HG03135 (cell line): ENCODE data around the gene DLEC1.

Source experiments
- ATAC-seq: cut with Tn5 transposase; IDR thresholded peaks from one replicate; pipeline ENCODE4 v1.9.1; 2021; ENCODE audit warnings: mild to moderate bottlenecking, moderate library complexity; ENCODE audit not compliant: unreplicated experiment

The DLEC1 gene, protein sequence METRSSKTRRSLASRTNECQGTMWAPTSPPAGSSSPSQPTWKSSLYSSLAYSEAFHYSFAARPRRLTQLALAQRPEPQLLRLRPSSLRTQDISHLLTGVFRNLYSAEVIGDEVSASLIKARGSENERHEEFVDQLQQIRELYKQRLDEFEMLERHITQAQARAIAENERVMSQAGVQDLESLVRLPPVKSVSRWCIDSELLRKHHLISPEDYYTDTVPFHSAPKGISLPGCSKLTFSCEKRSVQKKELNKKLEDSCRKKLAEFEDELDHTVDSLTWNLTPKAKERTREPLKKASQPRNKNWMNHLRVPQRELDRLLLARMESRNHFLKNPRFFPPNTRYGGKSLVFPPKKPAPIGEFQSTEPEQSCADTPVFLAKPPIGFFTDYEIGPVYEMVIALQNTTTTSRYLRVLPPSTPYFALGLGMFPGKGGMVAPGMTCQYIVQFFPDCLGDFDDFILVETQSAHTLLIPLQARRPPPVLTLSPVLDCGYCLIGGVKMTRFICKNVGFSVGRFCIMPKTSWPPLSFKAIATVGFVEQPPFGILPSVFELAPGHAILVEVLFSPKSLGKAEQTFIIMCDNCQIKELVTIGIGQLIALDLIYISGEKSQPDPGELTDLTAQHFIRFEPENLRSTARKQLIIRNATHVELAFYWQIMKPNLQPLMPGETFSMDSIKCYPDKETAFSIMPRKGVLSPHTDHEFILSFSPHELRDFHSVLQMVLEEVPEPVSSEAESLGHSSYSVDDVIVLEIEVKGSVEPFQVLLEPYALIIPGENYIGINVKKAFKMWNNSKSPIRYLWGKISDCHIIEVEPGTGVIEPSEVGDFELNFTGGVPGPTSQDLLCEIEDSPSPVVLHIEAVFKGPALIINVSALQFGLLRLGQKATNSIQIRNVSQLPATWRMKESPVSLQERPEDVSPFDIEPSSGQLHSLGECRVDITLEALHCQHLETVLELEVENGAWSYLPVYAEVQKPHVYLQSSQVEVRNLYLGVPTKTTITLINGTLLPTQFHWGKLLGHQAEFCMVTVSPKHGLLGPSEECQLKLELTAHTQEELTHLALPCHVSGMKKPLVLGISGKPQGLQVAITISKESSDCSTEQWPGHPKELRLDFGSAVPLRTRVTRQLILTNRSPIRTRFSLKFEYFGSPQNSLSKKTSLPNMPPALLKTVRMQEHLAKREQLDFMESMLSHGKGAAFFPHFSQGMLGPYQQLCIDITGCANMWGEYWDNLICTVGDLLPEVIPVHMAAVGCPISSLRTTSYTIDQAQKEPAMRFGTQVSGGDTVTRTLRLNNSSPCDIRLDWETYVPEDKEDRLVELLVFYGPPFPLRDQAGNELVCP (N-terminal part only)

DNA sequence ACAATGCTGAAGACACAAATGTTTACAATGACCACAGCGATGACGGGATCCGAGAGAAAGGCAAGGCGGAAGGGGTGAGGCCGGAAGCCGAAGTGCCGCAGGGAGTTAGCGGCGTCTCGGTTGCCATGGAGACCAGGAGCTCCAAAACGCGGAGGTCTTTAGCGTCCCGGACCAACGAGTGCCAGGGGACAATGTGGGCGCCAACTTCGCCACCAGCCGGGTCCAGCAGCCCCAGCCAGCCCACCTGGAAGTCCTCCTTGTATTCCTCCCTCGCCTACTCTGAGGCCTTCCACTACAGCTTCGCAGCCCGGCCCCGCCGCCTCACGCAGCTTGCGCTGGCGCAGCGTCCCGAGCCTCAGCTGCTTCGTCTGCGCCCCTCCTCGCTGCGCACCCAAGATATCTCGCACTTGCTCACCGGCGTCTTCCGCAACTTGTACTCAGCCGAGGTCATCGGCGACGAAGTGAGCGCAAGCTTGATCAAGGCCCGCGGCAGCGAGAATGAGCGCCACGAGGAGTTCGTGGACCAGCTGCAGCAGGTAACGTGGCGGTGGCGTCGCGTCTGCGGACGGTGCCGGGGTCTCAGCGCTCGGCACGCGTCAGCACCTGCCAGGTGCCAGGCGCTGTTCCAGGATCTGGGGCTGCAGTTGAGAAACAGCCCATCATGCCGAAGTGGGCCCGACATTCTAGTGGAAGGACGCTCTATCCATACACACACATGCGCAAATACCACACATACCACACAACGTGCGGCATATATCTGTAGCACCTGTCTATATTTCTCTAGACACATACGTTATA lies at the start of gene DLEC1:
Gene DLEC1, plus strand, starts transcription at position 108 of the 798 bp plus-strand sequence. Its CDS starts 18 bp downstream, at position 126.
- ATAC-seq, result peak; percentile 84

DNA sequence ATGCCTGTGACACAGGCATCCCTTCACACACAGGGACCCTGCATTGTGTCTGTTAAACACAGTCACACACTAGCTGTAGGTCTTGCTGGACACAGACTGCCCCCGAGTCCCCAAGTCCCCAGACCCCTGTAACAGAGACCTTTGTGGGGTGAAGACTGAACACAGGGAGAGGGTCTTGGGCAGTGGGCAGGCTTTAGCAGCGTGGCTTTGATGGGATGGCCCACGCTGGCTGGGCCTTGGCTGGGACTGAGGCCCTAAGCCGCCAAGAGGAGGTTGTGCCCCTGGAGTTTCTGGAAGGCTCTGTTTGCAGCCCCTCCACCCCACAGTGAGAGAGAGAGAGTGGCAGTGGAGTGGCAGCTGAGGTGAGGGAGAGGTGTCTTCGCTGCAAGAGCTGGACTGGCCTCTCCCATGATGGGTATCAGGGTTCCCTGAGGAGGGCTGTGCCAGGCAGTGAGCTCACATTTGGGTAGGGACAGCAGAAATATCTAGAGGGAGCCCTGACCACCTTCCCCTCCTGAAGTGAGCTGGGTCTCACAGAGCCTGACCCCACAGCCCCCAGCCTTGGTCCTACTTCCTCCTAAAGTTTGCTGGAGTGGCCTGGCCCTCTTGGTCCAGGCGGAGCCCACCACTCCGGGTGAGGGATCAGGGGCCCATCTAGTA lies 49.1 kb upstream of the DLEC1 start:
- no peak for ATAC-seq

DNA sequence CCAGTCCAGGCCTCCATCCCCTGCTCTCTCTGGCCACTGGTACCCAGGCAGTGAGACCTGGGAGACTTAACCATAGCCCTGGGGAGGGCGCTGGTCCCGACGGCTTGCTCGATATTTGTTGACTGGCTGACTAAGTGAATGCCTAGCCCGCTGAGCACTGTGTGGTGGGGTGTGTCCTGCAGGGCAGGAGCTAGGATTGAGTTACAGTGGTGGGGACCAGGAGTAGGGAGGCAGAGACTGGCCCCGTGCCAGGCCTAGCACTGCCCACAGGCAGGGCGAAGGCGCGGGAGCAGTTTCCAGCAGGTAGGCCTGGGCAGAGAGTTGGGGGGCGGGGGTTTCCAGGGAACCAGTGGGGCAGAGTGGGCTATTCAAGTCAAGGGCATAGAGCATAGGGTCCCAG lies 48.5 kb upstream of the DLEC1 start, which contains the start of gene VILL:
Gene VILL, plus strand, starts transcription at position 260 of the 400 bp plus-strand sequence. CDS start 2,887 bp downstream, outside the sequence.
- ATAC-seq, result no peak

DNA sequence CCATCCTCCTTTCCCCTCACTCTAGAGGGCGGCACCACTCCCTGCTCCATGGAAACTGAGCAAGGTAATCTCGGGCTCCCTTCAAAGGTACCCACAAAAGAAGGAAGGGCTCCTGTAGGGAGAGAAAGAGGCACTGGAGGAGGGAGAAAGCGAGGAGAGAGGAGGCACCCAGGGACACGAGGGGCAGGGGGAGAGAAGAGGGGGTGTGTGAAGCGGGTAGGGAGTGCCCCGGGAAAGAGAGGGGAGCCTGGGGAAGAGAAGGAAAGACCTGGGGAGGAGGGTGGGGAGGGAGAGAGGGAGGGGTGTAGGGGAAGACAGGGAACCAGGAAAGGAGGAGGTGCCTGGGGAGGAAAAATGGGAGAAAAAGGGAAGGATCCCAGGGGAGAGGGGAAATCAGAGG lies 47.9 kb upstream of the DLEC1 start:
- no peak for ATAC-seq

DNA sequence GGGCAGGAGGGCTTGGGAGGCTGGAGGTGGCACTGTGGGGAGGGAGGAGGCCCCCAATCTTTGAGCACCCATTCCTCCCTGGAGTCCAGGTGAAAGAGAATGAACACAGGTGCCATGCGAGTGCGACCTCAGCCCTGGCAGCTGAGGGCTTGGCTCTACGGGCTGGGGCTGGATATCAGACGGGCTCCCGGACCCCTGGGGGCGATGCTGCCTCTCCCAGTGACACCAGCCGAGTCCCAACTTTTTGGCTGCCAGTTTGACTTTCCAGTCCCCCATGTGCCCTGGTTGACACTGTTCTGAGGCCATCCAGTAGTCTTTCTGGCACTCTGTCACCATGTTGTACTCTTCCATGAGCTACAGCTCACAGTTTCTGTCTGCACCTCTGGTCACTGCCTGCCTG lies 47.2 kb upstream of the DLEC1 start:
- no peak for ATAC-seq

DNA sequence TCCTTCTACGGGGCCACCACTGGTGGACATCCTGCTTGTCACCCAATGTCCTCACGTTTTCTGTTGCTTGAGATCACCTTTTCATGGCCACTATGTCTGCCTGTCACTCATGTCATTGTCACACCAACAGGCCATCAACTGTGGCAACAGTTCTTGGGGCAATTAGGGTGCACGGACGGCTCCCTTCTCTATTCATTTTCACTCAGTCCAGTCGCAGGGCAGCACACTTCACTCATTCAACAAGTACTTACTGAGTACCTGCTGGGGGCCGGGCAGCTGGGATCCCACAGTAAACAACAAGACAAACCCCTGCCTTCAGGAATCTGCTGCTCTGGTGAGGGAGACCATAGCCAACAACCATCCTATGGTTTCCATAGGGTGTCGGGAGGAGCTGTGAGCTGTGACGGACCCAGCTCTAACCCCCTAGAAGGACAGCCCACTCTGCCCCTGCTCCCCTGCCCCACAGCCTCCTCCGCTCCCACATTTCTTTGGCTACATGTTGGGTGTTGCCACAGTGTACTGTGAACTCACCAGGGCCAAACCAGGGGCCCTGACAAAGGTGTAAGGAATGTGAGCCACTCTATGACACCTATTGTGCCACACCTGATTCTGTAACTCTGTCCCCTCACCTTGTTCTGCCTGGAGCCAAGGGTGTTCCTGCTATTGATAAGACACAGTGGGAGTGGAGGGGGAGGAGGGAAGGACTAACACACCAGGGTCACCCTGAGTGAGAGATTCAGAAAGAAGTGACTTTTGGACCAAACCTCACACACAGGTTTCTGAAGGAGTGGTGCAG lies 46.5 kb upstream of the DLEC1 start:
- ATAC-seq, result no peak

DNA sequence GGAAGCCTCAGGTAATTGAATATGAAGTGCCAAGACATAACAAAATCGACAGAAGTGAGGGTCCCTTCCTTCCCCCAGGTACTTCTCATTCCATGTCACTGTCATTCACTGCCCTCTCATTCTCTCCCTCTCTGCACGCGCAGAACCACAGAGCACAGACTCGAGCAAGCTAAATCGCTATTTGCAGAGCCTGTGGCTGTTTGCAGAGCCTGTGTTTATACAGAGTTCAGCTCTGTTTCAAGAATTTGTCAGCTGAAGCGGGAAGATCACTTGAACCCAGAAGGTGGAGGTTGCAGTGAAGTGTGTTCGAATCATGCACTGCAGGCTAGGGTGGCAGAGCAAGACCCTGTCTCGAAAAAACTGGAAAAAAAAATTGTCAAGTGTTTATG lies 45.9 kb upstream of the DLEC1 start:
- ATAC-seq, result no peak

DNA sequence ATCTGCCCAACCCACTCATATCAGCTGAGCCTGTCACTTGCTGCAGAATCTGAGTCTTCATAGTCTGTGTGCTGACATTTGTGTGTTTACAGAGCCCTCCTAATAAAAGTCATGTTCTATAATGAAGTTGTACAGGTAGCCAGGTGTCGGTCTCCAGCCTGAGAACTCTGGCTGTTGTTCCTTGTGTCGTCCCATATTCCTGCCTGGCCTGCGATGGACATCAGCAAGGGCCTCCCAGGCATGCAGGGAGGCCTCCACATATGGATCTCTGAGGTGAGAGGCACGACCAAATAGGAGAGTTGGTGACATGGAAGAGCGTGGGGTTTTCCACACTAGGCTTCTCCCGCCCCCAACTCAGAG lies 45.6 kb upstream of the DLEC1 start:
- ATAC-seq, result no peak

DNA sequence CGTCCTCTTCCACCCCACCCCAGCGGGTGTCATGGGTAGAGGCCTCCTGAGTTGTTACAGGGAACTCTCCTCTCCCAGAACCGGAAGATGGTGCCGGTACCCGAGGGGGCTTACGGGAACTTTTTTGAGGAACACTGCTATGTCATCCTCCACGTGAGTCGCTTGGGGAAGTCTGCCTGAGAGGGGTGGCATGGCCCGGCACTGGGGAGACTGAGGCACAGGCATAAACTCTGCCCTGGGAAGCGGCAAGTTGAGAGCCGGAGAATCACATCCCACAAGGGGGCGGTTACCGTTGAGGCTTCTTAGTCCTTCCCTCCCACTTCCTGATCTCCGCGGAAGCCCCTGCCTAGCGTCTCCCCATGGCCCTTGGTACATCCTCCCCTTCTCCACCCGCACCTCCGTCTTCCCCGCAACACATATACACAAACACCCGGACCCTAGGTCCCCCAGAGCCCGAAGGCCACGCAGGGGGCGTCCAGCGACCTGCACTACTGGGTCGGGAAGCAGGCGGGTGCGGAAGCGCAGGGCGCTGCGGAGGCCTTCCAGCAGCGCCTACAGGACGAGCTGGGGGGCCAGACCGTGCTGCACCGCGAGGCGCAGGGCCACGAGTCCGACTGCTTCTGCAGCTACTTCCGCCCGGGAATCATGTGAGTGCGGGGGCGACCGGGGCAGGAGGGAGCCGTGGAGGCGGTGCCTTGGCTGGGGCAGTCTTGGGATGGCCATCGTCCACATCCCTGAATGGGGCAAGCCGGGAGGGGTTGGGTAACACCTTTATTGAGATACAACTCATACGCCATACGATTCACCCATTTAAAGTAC lies 45.0 kb upstream of the DLEC1 start:
- ATAC-seq, result peak; percentile 57

DNA sequence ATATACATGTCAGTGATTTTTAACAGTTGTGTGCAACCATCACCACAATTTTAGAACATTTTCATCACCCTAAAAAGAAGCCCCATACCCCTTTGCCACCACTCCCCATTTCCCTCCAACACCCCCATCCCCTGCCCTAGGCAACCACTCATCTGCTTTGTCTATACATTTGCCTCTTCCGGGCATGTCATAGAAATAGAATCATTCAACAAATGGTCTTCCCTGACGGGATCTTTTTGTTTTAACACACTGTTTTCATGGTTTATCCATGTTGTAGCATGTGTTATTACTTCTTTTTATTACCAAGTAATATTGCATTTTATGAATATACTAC lies 44.4 kb upstream of the DLEC1 start:
- no peak for ATAC-seq

DNA sequence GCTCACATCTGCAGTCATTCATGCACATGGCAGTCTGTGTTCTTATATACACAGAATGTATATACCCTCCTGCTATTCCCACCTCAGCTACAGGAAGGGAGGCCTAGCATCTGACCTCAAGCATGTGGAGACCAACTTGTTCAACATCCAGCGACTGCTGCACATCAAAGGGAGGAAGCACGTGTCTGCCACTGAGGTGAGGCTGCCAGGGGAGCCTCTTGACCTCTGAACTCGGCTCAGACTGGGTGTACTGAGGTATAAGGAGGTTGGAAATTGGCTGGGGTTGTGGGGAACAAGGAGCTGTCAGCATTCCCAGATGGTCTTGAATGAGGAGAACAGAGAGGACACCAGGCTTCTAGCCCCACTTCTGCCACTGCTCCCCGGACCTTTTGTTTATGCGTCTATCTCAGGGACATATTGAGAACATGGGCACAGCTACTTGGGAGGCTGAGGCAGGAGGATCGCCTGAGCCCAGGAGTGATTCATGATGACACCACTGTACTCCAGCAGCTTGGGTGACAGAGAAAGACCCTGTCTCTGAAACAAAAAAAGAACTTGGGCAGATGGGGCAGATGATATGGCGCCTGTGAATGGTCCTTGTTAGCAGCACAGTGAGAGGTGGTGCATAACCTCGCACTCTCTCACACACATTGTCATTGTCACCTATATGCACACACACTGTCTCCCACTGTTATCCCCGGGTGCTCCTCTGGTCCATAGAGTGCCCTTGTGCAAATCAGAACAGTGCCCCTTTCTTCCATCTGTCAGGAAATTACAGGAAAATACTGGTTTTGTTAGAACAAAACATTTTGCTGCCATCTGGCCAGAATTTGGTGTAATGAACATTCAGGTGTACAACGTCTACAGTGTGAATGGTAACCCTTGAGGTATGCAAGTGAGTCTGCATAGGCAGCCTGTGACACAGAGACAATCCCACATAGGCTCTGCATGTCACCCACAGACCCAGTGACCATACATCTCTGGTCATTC lies 43.1 kb upstream of the DLEC1 start:
- no peak for ATAC-seq

DNA sequence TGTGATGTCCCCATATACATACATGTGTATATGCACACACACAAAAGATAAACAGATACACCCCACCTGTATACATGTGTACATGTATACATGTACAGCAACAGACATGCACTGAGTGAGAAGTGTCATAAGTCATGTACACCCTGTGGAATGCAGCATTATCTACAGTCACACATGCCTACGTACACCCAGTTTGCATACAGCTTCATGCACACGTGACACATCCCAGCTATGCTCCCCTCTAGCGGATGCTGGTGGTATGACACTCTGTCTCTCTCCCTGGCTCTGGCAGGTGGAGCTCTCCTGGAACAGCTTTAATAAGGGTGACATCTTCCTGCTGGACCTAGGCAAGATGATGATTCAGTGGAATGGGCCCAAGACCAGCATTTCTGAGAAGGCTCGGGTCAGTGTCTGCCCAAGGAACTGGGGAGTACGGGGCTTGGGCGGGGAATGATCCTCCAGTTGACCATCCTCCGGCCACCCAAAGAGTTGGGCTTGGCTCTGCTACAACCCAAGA lies 42.2 kb upstream of the DLEC1 start:
- peak; percentile 47 for ATAC-seq

DNA sequence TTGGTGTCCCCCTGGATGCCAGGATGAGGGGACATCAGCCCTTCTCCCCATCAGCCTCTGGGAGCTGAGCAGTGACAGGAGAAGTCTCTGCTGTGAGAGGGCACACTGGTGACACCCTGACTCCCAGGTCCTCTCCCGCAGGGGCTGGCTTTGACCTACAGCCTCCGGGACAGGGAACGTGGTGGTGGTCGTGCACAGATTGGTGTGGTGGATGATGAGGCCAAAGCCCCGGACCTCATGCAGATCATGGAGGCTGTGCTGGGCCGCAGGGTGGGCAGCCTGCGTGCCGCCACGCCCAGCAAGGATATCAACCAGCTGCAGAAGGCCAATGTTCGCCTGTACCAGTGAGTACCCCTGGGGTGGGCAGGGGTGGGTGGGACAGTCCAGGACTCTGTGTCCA lies 41.7 kb upstream of the DLEC1 start:
- no peak for ATAC-seq

DNA sequence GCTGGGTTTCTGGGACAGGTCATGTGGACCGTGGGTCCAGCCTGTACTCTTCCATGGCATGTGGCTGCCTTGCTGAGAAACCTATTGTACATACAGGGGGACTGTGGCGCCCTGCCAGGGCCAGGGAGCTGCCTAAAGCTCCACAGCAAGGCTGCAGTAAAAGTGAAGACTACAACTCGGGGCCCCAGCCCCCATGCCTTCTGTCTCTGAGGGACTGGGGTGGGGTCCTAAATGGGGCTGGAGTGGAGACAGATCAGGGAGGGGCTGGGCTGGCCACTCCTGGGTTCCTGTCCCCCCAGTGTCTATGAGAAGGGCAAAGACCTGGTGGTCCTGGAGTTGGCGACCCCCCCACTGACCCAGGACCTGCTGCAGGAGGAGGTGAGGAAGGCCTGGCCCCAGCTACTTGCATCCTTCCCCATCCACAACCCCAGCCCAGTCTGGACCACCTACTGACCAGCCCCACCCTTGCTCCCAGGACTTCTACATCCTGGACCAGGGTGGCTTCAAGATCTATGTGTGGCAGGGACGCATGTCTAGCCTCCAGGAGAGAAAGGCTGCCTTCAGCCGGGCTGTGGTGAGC lies 41.1 kb upstream of the DLEC1 start:
- no peak for ATAC-seq

DNA sequence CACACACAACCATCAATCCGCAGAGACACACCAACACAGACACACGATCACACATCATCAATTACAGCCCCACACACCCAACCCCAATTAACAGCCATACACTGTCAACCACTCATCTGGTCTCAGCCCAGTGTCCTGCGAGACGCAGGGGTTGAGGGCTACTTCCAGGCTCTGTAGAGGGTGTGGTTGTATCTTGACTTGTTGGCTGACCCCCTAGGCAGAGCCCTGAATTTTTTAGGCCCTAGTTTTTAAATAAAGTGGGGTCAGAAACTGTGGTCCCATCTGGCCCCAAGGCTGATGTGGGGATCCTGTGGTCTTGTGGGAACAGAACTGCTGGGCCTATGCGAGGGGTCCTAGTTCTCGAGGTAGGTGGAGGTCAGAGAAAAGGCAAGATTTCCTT lies 39.2 kb upstream of the DLEC1 start:
- no peak for ATAC-seq

DNA sequence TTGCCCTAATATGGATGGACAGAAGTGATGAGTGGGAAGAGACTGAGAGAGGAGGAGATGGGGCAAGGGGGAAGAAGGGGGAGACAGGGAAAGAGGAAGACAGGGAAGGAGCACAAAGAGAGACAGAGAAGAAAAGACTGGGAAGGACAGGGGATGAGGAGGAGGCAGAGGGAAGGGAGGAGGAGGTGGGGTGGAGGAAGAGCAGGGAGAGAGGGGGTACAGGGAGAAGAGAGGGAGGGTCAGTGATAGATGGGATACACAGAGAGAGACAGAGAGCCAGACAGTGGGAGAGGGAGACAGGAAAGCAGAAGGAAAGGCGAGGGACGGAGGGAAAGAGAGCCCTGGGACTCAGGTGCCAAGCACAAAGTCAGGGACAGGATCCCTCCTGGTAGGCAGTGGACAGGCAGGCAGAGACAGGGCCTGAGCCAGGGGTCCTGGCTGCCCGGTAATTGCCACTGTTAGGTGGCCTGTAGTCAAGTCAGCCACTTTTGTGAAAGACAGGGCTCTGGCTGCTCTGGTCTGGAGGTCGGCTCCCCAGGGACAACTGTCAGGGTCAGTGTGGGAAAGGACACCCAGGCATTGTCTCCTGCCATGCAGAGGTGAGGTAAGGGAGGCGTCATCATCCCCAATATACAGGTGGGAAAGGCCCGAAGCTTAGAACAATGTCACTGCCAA lies 38.6 kb upstream of the DLEC1 start:
- no peak for ATAC-seq
